CD14-positive monocyte (primary cell): Measurements from ENCODE around the gene NKG7. TPM values are rescaled to one million over a fixed set of nuclear protein-coding genes. Genes with fewer than 3 reads are reported as not detected.

Source experiments
- DNase-seq, 3 donors: peaks; one replicate each; pipeline ENCODE4 v3.0.0-alpha.2; 2011 to 2022
- H2AFZ ChIP-seq: 2 replicates; pipeline ENCODE4 v1.6.0; 2012; ENCODE audit warnings: mild to moderate bottlenecking, low read depth, low read length, inconsistent platforms; ENCODE audit not compliant: insufficient read depth, poor library complexity, severe bottlenecking
- H3K27ac ChIP-seq, 2 donors: 1 replicate in 1 of 2; 2 replicates in 1 of 2; pipeline ENCODE4 v1.5.1; 2012 to 2013; ENCODE audit warnings: low read length in 2 of 2, control low read depth in 1 of 2, inconsistent platforms in 1 of 2, low read depth in 1 of 2, mild to moderate bottlenecking in 1 of 2
- H3K27me3 ChIP-seq, 2 donors: one replicate each; pipeline versions ENCODE4 v1.6.0 to v1.6.1; 2011 to 2013; ENCODE audit warnings: low read length in 2 of 2; ENCODE audit not compliant: control insufficient read depth in 2 of 2, insufficient read depth in 2 of 2
- H3K36me3 ChIP-seq, 2 donors: replicated peaks in 1 of 2; 1 replicate in 1 of 2; 2 replicates in 1 of 2; pipeline versions ENCODE4 v1.5.1 to v1.6.1; 2012 to 2013; ENCODE audit warnings: low read length in 2 of 2, control low read depth in 1 of 2, inconsistent platforms in 1 of 2, mild to moderate bottlenecking in 1 of 2; ENCODE audit not compliant: insufficient read depth in 2 of 2, control insufficient read depth in 1 of 2
- H3K4me1 ChIP-seq, 2 donors: 1 replicate in 1 of 2; 2 replicates in 1 of 2; pipeline versions ENCODE4 v1.5.1 to v1.6.1; 2012 to 2013; ENCODE audit warnings: low read length in 2 of 2, control low read depth in 1 of 2, inconsistent platforms in 1 of 2, mild to moderate bottlenecking in 1 of 2, moderate library complexity in 1 of 2; ENCODE audit not compliant: insufficient read depth in 2 of 2, control insufficient read depth in 1 of 2
- H3K4me2 ChIP-seq: replicated peaks from 2 replicates; pipeline ENCODE3; 2012; ENCODE audit warnings: low read length, moderate library complexity, mild to moderate bottlenecking; ENCODE audit not compliant: poor library complexity, severe bottlenecking; ENCODE audit errors: extremely low read depth
- H3K4me3 ChIP-seq, 3 experiments: fragments of 200-600 bp in 1 of 3; sonication (generic) in 1 of 3; replicated peaks in 1 of 3; 1 replicate in 2 of 3; 2 replicates in 1 of 3; pipeline ENCODE4 v1.5.1; 2011 to 2013; ENCODE audit warnings: low read length in 3 of 3, mild to moderate bottlenecking in 3 of 3, control low read depth in 2 of 3, low read depth in 2 of 3, inconsistent platforms in 1 of 3, moderate library complexity in 1 of 3
- H3K79me2 ChIP-seq: 2 replicates; pipeline ENCODE4 v1.6.0; 2012; ENCODE audit warnings: mild to moderate bottlenecking, control low read depth, inconsistent platforms, low read length, moderate library complexity; ENCODE audit not compliant: insufficient read depth
- H3K9ac ChIP-seq: 2 replicates; pipeline ENCODE4 v1.6.0; 2017; ENCODE audit warnings: low read length, mild to moderate bottlenecking; ENCODE audit not compliant: insufficient read depth, poor library complexity, severe bottlenecking
- H3K9me3 ChIP-seq, 2 donors: replicated peaks in 1 of 2; 1 replicate in 1 of 2; 2 replicates in 1 of 2; pipeline versions ENCODE4 v1.5.1 to v1.6.1; 2012 to 2013; ENCODE audit warnings: low read length in 2 of 2, control low read depth in 1 of 2; ENCODE audit not compliant: control insufficient read depth in 1 of 2, insufficient read depth in 1 of 2
- H4K20me1 ChIP-seq: 2 replicates; pipeline ENCODE4 v1.6.0; 2012; ENCODE audit warnings: mild to moderate bottlenecking, low read length, control low read depth, moderate library complexity; ENCODE audit not compliant: insufficient read depth
- H3K27ac Mint-ChIP-seq, 7 donors: one replicate each; pipeline ENCODE4 v1.8.0; 2020; ENCODE audit warnings: mild to moderate bottlenecking in 7 of 7, mixed read lengths in 7 of 7, moderate library complexity in 6 of 7, inconsistent platforms in 2 of 7
- H3K27me3 Mint-ChIP-seq, 3 donors: one replicate each; pipeline ENCODE4 v1.8.0; 2021 to 2022; ENCODE audit warnings: low read depth in 3 of 3, mild to moderate bottlenecking in 3 of 3, mixed read lengths in 3 of 3, moderate library complexity in 3 of 3, inconsistent platforms in 1 of 3
- H3K36me3 Mint-ChIP-seq, 2 donors: one replicate each; pipeline ENCODE4 v1.8.0; 2020; ENCODE audit warnings: mixed read lengths in 2 of 2, inconsistent platforms in 1 of 2, mild to moderate bottlenecking in 1 of 2
- H3K4me1 Mint-ChIP-seq: one replicate; pipeline ENCODE4 v1.8.0; 2020; ENCODE audit warnings: mild to moderate bottlenecking, mixed read lengths
- H3K4me3 Mint-ChIP-seq, 2 donors: one replicate each; pipeline ENCODE4 v1.8.0; 2020; ENCODE audit warnings: mild to moderate bottlenecking in 2 of 2, mixed read lengths in 2 of 2, moderate library complexity in 1 of 2
- H3K9me3 Mint-ChIP-seq, 7 donors: one replicate each; pipeline ENCODE4 v1.8.0; 2020 to 2022; ENCODE audit warnings: mixed read lengths in 7 of 7, mild to moderate bottlenecking in 6 of 7, moderate library complexity in 6 of 7, inconsistent platforms in 2 of 7
- WGBS: methylation state at CpG from one replicate; pipeline ENCODE4 v1.1.5; 2013; ENCODE audit warnings: missing lambda C conversion rate; ENCODE audit not compliant: insufficient coverage; 5-methylcytosine and 5-hydroxymethylcytosine counted together
- intact Hi-C, 2 donors: fragments of 100-400 bp; cut with micrococcal nuclease; formaldehyde crosslinking; loops; one replicate each; pipeline versions ENCODE4 v1.15.0 to v1.15.1; 2023
- polyA plus RNA-seq, 3 donors: library from polyadenylated mRNA; depleted of rRNA in 1 of 3; unstranded in 2 of 3; stranded (reverse) in 1 of 3; fragments of 300-500 nt in 2 of 3; fragments of >200 nt in 1 of 3; fragmentation: Illumina TruSeq in 2 of 3; gene quantifications; 1 replicate in 2 of 3; 2 replicates in 1 of 3; pipeline ENCODE4 v1.2.3, GENCODE V29; 2012 to 2021
- TF ChIP-seq, protein P1 (sequence below): fragments of 200-600 bp; IDR thresholded peaks from one replicate; pipeline ENCODE4 v1.8.0; 2022; ENCODE audit warnings: antibody characterized with exemption, mild to moderate bottlenecking

NKG7 gene
- polyA plus RNA-seq, 3 donors = 11.1 to 19.9 (median 16.4) TPM

DNA sequence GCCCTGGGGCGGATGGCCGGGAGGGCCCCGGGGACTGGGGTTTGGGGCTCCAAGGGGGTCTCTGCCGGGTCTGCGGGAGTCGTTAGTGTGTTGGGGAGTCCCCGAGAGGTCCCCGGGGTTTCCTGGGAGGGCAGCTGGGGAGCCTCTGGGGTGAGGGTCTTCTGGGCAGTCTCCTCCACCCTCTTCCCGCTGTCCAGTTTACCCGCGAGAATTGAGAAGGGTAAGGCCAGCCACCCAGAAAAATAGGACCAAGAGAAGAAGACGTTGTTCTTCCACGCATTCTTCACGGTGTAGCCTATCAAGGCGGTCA lies 5.2 kb downstream of the NKG7 start:
- H3K27ac ChIP-seq = peak overlapping the region; percentile 92 to 93
- H3K36me3 Mint-ChIP-seq = peaks cover 3 to 5% of the 10 kb centered on the region in 2 donors
- H3K4me1 Mint-ChIP-seq = peaks cover 71% of the 10 kb centered on the region
- peaks cover 46 to 83% of the 10 kb centered on the region in 2 donors for H3K4me1 ChIP-seq
- TF ChIP-seq, protein P1, sequence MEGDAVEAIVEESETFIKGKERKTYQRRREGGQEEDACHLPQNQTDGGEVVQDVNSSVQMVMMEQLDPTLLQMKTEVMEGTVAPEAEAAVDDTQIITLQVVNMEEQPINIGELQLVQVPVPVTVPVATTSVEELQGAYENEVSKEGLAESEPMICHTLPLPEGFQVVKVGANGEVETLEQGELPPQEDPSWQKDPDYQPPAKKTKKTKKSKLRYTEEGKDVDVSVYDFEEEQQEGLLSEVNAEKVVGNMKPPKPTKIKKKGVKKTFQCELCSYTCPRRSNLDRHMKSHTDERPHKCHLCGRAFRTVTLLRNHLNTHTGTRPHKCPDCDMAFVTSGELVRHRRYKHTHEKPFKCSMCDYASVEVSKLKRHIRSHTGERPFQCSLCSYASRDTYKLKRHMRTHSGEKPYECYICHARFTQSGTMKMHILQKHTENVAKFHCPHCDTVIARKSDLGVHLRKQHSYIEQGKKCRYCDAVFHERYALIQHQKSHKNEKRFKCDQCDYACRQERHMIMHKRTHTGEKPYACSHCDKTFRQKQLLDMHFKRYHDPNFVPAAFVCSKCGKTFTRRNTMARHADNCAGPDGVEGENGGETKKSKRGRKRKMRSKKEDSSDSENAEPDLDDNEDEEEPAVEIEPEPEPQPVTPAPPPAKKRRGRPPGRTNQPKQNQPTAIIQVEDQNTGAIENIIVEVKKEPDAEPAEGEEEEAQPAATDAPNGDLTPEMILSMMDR = no peak
- H3K79me2 ChIP-seq = peaks cover 74% of the 10 kb centered on the region
- peak overlapping the region; percentile 100 for H3K4me2 ChIP-seq
- 1% methylated on average over 9 of the region's 15 CpGs for WGBS
- no peaks in the 10 kb centered on the region for H3K27me3 ChIP-seq
- peak overlapping the region; percentile 89 to 93 (median 91) for H3K4me3 ChIP-seq
- no peak for DNase-seq
- no peaks in the 10 kb centered on the region for H3K9me3 Mint-ChIP-seq
- intact Hi-C loops = loop anchor here (2.0 to 5.0 kb wide), 2 partner anchors 28 to 40 kb away; no protein-coding TSS in a partner anchor
- H3K27ac Mint-ChIP-seq = peak overlapping the region; percentile 93 to 99 (median 97)
- no peaks in the 10 kb centered on the region for H3K9me3 ChIP-seq
- H2AFZ ChIP-seq = peak overlapping the region; percentile 90
- peak overlapping the region; percentile 96 to 99 for H3K4me3 Mint-ChIP-seq
- H3K9ac ChIP-seq = peak overlapping the region; percentile 80
- H3K36me3 ChIP-seq = no peaks in the 10 kb centered on the region
- H3K27me3 Mint-ChIP-seq = peaks cover 0 to 6% (median 0%) of the 10 kb centered on the region in 3 donors
- H4K20me1 ChIP-seq = no peaks in the 10 kb centered on the region

DNA sequence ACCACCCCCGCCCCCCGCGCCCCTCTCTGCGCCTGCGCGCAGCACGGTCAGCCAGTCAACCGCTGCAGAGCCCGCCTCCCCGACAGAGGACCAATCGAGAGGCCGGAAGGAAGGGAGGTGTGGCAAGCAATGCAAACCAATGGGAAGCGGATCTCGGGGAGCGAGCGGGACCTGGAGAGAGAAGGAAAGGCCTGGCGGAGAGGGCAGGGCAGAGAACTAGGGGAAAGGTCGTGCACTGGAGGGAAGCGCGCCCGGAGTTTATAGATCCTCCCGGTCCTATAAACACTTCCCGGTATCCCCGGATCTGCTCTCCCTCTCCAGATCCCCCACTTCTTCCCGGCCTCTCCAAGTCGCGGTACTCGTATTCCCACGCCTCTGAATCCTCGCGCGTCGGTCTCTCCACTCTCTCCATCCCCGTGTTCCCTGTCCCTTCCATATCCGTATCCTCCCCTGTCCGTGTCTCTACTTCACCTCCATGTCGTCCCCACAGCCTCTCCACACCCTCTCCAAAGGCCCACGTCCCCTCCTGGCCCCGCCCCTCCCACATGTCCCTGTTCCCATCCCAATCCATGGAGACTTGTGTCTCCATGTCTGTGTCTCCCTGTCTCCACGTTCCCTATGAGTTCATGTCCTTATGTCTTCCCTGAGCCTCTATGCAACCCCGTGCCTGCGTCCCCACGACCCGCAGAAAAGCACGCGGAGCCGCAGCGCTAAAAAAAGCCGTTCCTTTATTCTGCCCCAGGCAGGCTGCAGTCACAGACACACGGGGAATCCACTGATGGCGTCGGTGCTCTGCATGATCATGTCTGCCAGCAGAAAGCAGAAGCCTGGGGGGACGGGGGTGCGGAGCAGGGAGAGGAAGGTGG lies 5.8 kb downstream of the NKG7 start:
- peak overlapping the region; percentile 93 to 99 (median 97) for H3K27ac Mint-ChIP-seq
- Histone ChIP-seq H3K79me2 (peaks cover 69% of the 10 kb centered on the region), H2AFZ (peak overlapping the region; percentile 90), H3K4me3 (peak overlapping the region; percentile 89 to 93 (median 91)), H3K4me2 (peak overlapping the region; percentile 100), H3K27ac (peak overlapping the region; percentile 92 to 93), H3K9me3 (no peaks in the 10 kb centered on the region), H3K36me3 (no peaks in the 10 kb centered on the region), H3K4me1 (peaks cover 40 to 78% of the 10 kb centered on the region in 2 donors), H3K27me3 (no peaks in the 10 kb centered on the region), H3K9ac (peak overlapping the region; percentile 80), H4K20me1 (no peaks in the 10 kb centered on the region)
- DNase-seq = peak; percentile 95 to 96 (median 95)
- no peaks in the 10 kb centered on the region for H3K9me3 Mint-ChIP-seq
- H3K27me3 Mint-ChIP-seq = peaks cover 0 to 4% (median 0%) of the 10 kb centered on the region in 3 donors
- intact Hi-C loops = loop anchor here (2.0 to 5.0 kb wide), 2 partner anchors 28 to 39 kb away; no protein-coding TSS in a partner anchor
- 0% methylated on average over 36 of the region's 54 CpGs for WGBS
- H3K4me3 Mint-ChIP-seq = peak overlapping the region; percentile 96 to 99
- H3K36me3 Mint-ChIP-seq = peaks cover 5 to 7% of the 10 kb centered on the region in 2 donors
- H3K4me1 Mint-ChIP-seq = peaks cover 65% of the 10 kb centered on the region
- TF ChIP-seq, protein P1 = no peak
